ENCODE data around the gene BSCL2.

DNA sequence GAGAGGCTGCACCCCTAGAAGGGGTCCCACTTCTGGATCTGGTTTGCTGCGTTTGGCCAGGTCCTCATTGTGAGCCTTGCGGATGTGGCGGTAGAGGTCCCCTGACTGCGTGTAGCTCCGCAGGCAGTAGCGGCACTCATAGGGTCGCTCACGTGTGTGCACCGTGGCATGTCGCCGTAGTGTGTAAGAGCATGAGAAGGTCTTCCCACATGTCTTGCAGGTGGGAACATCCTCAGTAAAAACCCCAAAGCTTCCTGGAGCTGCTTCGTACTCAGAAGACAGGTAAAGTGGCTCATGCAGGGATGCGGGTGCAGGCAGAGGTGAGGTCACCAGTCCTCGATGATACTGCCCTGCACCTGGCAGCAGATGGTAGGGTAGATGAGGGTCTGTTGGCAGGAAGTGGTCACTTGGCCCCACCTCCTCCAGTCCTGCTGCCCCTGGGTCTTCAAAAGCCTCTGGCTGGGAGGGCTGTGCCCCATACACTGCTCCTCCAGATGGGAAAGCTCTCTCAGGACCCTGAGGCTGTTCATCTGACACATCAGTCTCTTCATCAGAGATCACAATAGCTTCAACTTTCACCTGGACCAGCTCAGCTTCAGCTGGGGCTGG lies 45.1 kb upstream of the BSCL2 start:
- TF ChIP-seq EZH2phosphoT487 (IDR thresholded peaks at IDR 0.05; ENCODE audit: low read length) = no peak
- TF ChIP-seq, protein P1, sequence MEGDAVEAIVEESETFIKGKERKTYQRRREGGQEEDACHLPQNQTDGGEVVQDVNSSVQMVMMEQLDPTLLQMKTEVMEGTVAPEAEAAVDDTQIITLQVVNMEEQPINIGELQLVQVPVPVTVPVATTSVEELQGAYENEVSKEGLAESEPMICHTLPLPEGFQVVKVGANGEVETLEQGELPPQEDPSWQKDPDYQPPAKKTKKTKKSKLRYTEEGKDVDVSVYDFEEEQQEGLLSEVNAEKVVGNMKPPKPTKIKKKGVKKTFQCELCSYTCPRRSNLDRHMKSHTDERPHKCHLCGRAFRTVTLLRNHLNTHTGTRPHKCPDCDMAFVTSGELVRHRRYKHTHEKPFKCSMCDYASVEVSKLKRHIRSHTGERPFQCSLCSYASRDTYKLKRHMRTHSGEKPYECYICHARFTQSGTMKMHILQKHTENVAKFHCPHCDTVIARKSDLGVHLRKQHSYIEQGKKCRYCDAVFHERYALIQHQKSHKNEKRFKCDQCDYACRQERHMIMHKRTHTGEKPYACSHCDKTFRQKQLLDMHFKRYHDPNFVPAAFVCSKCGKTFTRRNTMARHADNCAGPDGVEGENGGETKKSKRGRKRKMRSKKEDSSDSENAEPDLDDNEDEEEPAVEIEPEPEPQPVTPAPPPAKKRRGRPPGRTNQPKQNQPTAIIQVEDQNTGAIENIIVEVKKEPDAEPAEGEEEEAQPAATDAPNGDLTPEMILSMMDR (IDR thresholded peaks at IDR 0.05; ENCODE audit: low read length) = no peak

Data from MM.1S (cell line).